Measurements from ENCODE around the gene METTL27. TPM values are rescaled to one million over a fixed set of nuclear protein-coding genes. Genes with fewer than 3 reads are reported as not detected.

The METTL27 gene
- total and polyA plus RNA-seq, 9 of the 15 experiments (the other 6 are each of a cell fraction or from before 2014, with no cell fraction given): 0.08 to 0.82 (median 0.33) TPM; not detected in 4

GRCh38 chr7:73829505-73829904, 12.8 kb downstream of the METTL27 start (continued):
- TF ChIP-seq POLR3G (IDR thresholded peaks at IDR 0.05; ENCODE audit: extremely low read depth, insufficient read length, insufficient replicate concordance) (no peak), CEBPZ (IDR thresholded peaks at IDR 0.05; ENCODE audit: borderline replicate concordance, low read depth, low read length) (no peak)

- CTCF ChIA-PET (ENCODE audit: low intra/inter-chr PET ratio): no interaction called here
- 70% methylated on average over 5 of the region's 5 CpGs for WGBS (ENCODE audit: insufficient coverage, low coverage, missing lambda C conversion rate)
- in situ Hi-C loops (cut with MboI) (no loop called here), intact Hi-C loops (cut with micrococcal nuclease) (no loop called here)
- DNase-seq (ENCODE audit: extremely low read depth in 1 of 4, low spot score in 3 of 4) (no peak), FAIRE-seq (no peak), ATAC-seq (no peak)
- no peaks in the 10 kb centered on the region for H3K9me1 ChIP-seq (ENCODE audit: control insufficient read depth, insufficient read depth, low read length)
- H3K4me2 ChIP-seq (ENCODE audit: insufficient read depth, low read length): no peak overlapping the region
- H3K4me1 ChIP-seq (replicated peaks in 1 of 2; ENCODE audit: control insufficient read depth in 2 of 2, insufficient read depth in 2 of 2, low read length in 2 of 2): peaks cover 23 to 48% of the 10 kb centered on the region in 2 experiments
- H3K27me3 ChIP-seq (ENCODE audit: control insufficient read depth in 2 of 2, insufficient read depth in 2 of 2, low read length in 2 of 2): no peaks in the 10 kb centered on the region
- no peak overlapping the region for H3K4me3 ChIP-seq
- H4K20me1 ChIP-seq (replicated peaks; ENCODE audit: control insufficient read depth, insufficient read depth, low read length): no peaks in the 10 kb centered on the region
- H2AFZ ChIP-seq (ENCODE audit: low read depth, low read length): no peak overlapping the region
- POLR2A ChIA-PET: interaction anchor here (0.7 to 1.2 kb wide), 3 partner anchors 12 to 28 kb away, joined by 3 to 5 read pairs (median 4); no protein-coding TSS in a partner anchor
- no peak overlapping the region for H3K27ac ChIP-seq (ENCODE audit: extremely low read depth, low read depth, low read length)
- H3K9ac ChIP-seq (ENCODE audit: insufficient read depth in 1 of 2, low read depth in 2 of 2, low read length in 2 of 2): no peak overlapping the region
- no TSS peak for BruUV-seq (replicated peaks)
- H3K79me2 ChIP-seq (ENCODE audit: control insufficient read depth, insufficient read depth, low read length): no peaks in the 10 kb centered on the region
- H3K9me3 ChIP-seq (replicated peaks; ENCODE audit: control insufficient read depth, insufficient read depth, low read depth, low read length): no peaks in the 10 kb centered on the region
- H3K36me3 ChIP-seq (ENCODE audit: control insufficient read depth, insufficient read depth, low read length): no peaks in the 10 kb centered on the region
- TF ChIP-seq MIER1 (IDR thresholded peaks at IDR 0.05; ENCODE audit: low read depth) (no peak), SNRNP70 (optimal IDR thresholded peaks at IDR 0.05; ENCODE audit: low read depth, low read length) (no peak), SRSF7 (optimal IDR thresholded peaks at IDR 0.05; ENCODE audit: low read depth, low read length) (no peak), ZKSCAN3 (CRISPR knock-in tag; IDR thresholded peaks at IDR 0.05) (no peak), ZNF644 (tag; IDR thresholded peaks at IDR 0.05; ENCODE audit: low read depth) (no peak), ZNF583 (CRISPR knock-in tag; IDR thresholded peaks at IDR 0.05) (0 out of 2 replicates have a peak, but pooled peaks have one; percentile 22), NR4A1 (CRISPR knock-in tag; IDR thresholded peaks at IDR 0.05) (0 out of 2 replicates have a peak, but pooled peaks have one; percentile 15), NR4A1 (tag; IDR thresholded peaks at IDR 0.05) (no peak)
Measured at GRCh38 chr7:73828972-73829371, 13.3 kb downstream of the METTL27 start.
